GM19452 (cell line): Measurements from ENCODE around the gene ARPC4.
"Not testable (repeated sequence)": the region's sequence is repeated elsewhere in the genome, so short reads cannot be mapped to it uniquely, and the experiment has no call there.

ENCODE experiments used
- ATAC-seq: cut with Tn5 transposase; IDR thresholded peaks from one replicate; pipeline ENCODE4 v1.9.1; 2021; ENCODE audit not compliant: unreplicated experiment

ARPC4 gene

GRCh38 chr3:9851926-9852325 is 59.0 kb downstream of the ARPC4 start:
- ATAC-seq: not testable (repeated sequence)

DNA sequence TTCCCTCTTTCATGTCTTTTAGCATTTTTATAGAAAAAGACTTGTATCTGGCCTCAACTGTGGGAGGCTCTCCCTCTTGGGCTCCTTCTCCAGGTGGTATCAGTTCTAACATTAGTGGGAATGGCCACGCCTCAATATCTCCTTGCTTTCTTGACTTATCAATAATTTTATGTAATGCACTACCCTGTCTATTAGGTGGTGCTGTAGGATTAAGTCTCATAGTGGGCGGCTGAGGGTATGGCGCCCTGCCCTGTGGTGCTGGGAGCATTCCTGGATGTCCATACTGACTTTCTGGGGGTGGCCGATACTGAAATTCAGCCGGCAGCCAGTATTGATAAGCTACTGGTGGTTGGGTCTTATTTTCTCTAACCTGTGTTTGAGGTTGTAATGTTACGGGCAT is 59.6 kb downstream of the ARPC4 start:
- ATAC-seq: no peak

DNA sequence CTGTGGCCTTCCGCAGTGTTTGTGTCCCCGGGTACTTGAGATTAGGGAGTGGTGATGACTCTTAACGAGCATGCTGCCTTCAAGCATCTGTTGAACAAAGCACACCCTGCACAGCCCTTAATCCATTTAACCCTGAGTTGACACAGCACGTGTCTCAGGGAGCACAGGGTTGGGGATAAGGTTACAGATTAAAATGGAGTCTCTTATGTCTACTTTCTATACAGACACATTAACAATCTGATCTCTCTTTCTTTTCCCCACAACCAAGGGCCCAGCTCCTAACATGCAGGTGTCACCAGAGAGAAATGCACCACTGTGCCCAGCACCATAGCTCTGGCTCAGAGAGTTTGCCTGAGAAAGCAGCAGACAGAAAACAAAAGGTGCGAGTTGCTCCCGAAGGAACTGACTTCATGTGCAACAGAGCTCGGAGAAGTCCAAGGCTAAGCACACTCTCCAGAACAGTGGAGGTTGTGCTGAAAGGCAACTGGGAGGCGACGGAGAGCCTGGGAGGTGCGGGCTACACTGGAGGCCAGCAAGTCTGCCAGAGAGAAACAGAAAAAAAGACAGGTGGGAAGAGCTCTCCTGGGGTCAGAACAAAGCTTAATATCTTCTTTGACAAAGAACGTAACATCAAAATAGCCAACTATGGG is 61.5 kb downstream of the ARPC4 start:
- not testable (repeated sequence) for ATAC-seq

DNA sequence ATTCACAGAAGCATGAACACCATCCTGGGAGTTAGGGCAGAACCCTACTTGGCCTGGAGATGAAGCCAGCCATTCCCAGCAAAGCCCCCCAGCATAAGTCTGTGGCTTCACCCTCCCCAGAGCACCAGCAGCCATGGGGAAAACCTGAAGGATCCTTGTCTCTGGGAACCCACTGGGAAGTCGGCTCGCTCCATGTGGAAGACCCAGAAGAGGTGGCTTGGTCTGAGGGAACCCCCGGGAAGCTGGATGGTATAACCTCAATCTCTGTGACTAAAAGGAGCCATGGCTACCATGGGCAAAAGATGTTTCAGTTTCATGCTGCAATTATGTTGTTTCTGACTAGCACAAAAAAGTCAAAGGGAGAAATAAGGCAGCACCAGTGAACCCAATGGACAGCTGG is 62.7 kb downstream of the ARPC4 start:
- ATAC-seq: no peak
